Neural progenitor cell (in vitro differentiated cells): ENCODE measurements around the gene DUSP18.

ENCODE experiments used
- EZH2 ChIP-seq: fragments of 200-600 bp; sonication (generic); IDR thresholded peaks from 2 replicates; pipeline ENCODE4 v1.6.1; 2017; ENCODE audit warnings: antibody characterized with exemption, mild to moderate bottlenecking, moderate library complexity
- EZH2phosphoT487 ChIP-seq: fragments of 200-600 bp; sonication (generic); IDR thresholded peaks from 2 replicates; pipeline ENCODE4 v1.6.1; 2017; ENCODE audit warnings: antibody characterized with exemption
- TF ChIP-seq, protein P1 (sequence below): fragments of 200-600 bp; sonication (generic); IDR thresholded peaks from 2 replicates; pipeline ENCODE4 v1.5.1; 2017; ENCODE audit warnings: antibody characterized with exemption, mild to moderate bottlenecking

GRCh38 chr22:30655532-30655931 lies 12.1 kb downstream of the DUSP18 start:
- TF ChIP-seq, protein P1, sequence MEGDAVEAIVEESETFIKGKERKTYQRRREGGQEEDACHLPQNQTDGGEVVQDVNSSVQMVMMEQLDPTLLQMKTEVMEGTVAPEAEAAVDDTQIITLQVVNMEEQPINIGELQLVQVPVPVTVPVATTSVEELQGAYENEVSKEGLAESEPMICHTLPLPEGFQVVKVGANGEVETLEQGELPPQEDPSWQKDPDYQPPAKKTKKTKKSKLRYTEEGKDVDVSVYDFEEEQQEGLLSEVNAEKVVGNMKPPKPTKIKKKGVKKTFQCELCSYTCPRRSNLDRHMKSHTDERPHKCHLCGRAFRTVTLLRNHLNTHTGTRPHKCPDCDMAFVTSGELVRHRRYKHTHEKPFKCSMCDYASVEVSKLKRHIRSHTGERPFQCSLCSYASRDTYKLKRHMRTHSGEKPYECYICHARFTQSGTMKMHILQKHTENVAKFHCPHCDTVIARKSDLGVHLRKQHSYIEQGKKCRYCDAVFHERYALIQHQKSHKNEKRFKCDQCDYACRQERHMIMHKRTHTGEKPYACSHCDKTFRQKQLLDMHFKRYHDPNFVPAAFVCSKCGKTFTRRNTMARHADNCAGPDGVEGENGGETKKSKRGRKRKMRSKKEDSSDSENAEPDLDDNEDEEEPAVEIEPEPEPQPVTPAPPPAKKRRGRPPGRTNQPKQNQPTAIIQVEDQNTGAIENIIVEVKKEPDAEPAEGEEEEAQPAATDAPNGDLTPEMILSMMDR, result no peak
- TF ChIP-seq EZH2phosphoT487, result no peak
- no peak for TF ChIP-seq EZH2
